Hematopoietic multipotent progenitor cell treated with erythropoietin and hydrocortisone succinate and interleukin-3 and kit ligand, for 4 days (in vitro differentiated cells): ENCODE data around the gene FMNL2.
"Not testable (repeated sequence)": the region's sequence is repeated elsewhere in the genome, so short reads cannot be mapped to it uniquely, and the experiment has no call there.

Experiments used
- DNase-seq: peaks from one replicate; pipeline ENCODE4 v3.0.0-alpha.2; 2015

Gene FMNL2

GRCh38 chr2:152499896-152500735 is 165.1 kb downstream of the FMNL2 start:
- DNase-seq = no peak

- DNase-seq = no peak
Observed at GRCh38 chr2:152500772-152501171, 165.8 kb downstream of the FMNL2 start.

GRCh38 chr2:152501666-152502065 is 166.7 kb downstream of the FMNL2 start:
- no peak for DNase-seq

GRCh38 chr2:152504618-152505017 is 169.6 kb downstream of the FMNL2 start:
- no peak for DNase-seq

GRCh38 chr2:152505495-152505906 is 170.5 kb downstream of the FMNL2 start:
- DNase-seq = no peak

GRCh38 chr2:152506843-152507242 is 171.9 kb downstream of the FMNL2 start:
- DNase-seq = no peak

GRCh38 chr2:152507907-152508306 is 172.9 kb downstream of the FMNL2 start:
- no peak for DNase-seq

- no peak for DNase-seq
Observed at GRCh38 chr2:152508446-152508845, 173.5 kb downstream of the FMNL2 start.

GRCh38 chr2:152509772-152510491 is 175.0 kb downstream of the FMNL2 start:
- DNase-seq = no peak

- DNase-seq = peak; percentile 33
Observed at GRCh38 chr2:152510621-152511020, 175.6 kb downstream of the FMNL2 start.

- no peak for DNase-seq
Observed at GRCh38 chr2:152511981-152512380, 177.0 kb downstream of the FMNL2 start.

GRCh38 chr2:152513029-152513428 is 178.1 kb downstream of the FMNL2 start:
- no peak for DNase-seq

GRCh38 chr2:152513681-152514080 is 178.7 kb downstream of the FMNL2 start:
- no peak for DNase-seq

- no peak for DNase-seq
Observed at GRCh38 chr2:152518034-152518433, 183.1 kb downstream of the FMNL2 start.

GRCh38 chr2:152518641-152519580 is 183.9 kb downstream of the FMNL2 start:
- DNase-seq = no peak

GRCh38 chr2:152519581-152519952 is 184.6 kb downstream of the FMNL2 start:
- DNase-seq = no peak

GRCh38 chr2:152520759-152521158 is 185.8 kb downstream of the FMNL2 start:
- no peak for DNase-seq

- DNase-seq = not testable (repeated sequence)
Observed at GRCh38 chr2:152522446-152522845, 187.5 kb downstream of the FMNL2 start.

- no peak for DNase-seq
Observed at GRCh38 chr2:152523091-152523490, 188.1 kb downstream of the FMNL2 start.

GRCh38 chr2:152525277-152525838 is 190.4 kb downstream of the FMNL2 start:
- DNase-seq = no peak

GRCh38 chr2:152529420-152530115 is 194.6 kb downstream of the FMNL2 start:
- DNase-seq = no peak

- no peak for DNase-seq
Observed at GRCh38 chr2:152532241-152532640, 197.3 kb downstream of the FMNL2 start.
